OCI-LY7 (cell line): Measurements from ENCODE around the gene PSTK. TPM values are rescaled to one million over a fixed set of nuclear protein-coding genes. Genes with fewer than 3 reads are reported as not detected.

ENCODE experiments used
- BruUV-seq: library from RNA; stranded (reverse); fragments of 400-500 nt; replicated peaks from 2 replicates; lab custom pipeline; 2021; lab: Mats Ljungman, UMichigan
- CTCF ChIA-PET: fragments of 300-600 bp; sonication (Branson Sonifier 250); formaldehyde crosslinking; loops from one replicate; lab custom pipeline; 2022; ENCODE audit warnings: antibody characterized with exemption; ENCODE audit not compliant: unreplicated experiment; lab: Charles Lee
- POLR2A ChIA-PET: fragments of 300-600 bp; sonication (Branson Sonifier 250); formaldehyde crosslinking; loops from one replicate; lab custom pipeline; 2022; ENCODE audit warnings: antibody characterized with exemption; lab: Charles Lee
- DNase-seq: peaks from one replicate; pipeline ENCODE4 v3.0.0-alpha.2; 2015; ENCODE audit warnings: low spot score
- H2AFZ ChIP-seq: fragments of 200-600 bp; sonication (generic), shearing (Covaris generic); 2 replicates; pipeline ENCODE4 v1.6.1; 2014; ENCODE audit warnings: mild to moderate bottlenecking, antibody characterized with exemption, low read length, moderate library complexity
- H3K27ac ChIP-seq: fragments of 200-600 bp; sonication (generic); 2 replicates; pipeline ENCODE4 v1.5.1; 2014; ENCODE audit warnings: mixed run types, low read depth, mild to moderate bottlenecking, moderate library complexity, low read length, inconsistent platforms; ENCODE audit not compliant: poor library complexity, severe bottlenecking
- H3K36me3 ChIP-seq: fragments of 200-600 bp; sonication (generic); 2 replicates; pipeline ENCODE4 v1.6.1; 2014; ENCODE audit warnings: mild to moderate bottlenecking, antibody characterized with exemption, low read length, moderate library complexity, mixed read lengths; ENCODE audit not compliant: insufficient read depth
- H3K4me1 ChIP-seq: fragments of 200-600 bp; sonication (generic); 2 replicates; pipeline ENCODE4 v1.5.1; 2014; ENCODE audit warnings: mild to moderate bottlenecking, low read length; ENCODE audit not compliant: insufficient read depth, poor library complexity, severe bottlenecking
- H3K4me2 ChIP-seq: fragments of 200-600 bp; sonication (generic); 2 replicates; pipeline ENCODE4 v1.6.1; 2014; ENCODE audit warnings: mild to moderate bottlenecking, low read length
- H3K4me3 ChIP-seq: fragments of 200-600 bp; sonication (generic); 2 replicates; pipeline ENCODE4 v1.5.1; 2014; ENCODE audit warnings: mild to moderate bottlenecking, low read depth, low read length; ENCODE audit not compliant: poor library complexity, severe bottlenecking
- H3K79me2 ChIP-seq: fragments of 200-600 bp; sonication (generic); 2 replicates; pipeline ENCODE4 v1.6.1; 2016; ENCODE audit warnings: low read depth, mild to moderate bottlenecking, low read length, moderate library complexity, mixed read lengths; ENCODE audit not compliant: insufficient read depth
- H3K9me2 ChIP-seq: fragments of 200-600 bp; sonication (generic); 2 replicates; pipeline ENCODE4 v1.6.1; 2016; ENCODE audit warnings: mild to moderate bottlenecking, low read length, mixed read lengths; ENCODE audit not compliant: insufficient read depth
- H3K9me3 ChIP-seq: fragments of 200-600 bp; sonication (generic); 2 replicates; pipeline ENCODE4 v1.6.1; 2014; ENCODE audit warnings: mild to moderate bottlenecking, mixed run types, low read length, mixed read lengths
- H4K20me1 ChIP-seq: fragments of 200-600 bp; sonication (generic); 2 replicates; pipeline ENCODE4 v1.6.1; 2014; ENCODE audit warnings: mild to moderate bottlenecking, antibody characterized with exemption, low read length, moderate library complexity, mixed read lengths; ENCODE audit not compliant: insufficient read depth
- CTCF ChIP-seq: fragments of 200-600 bp; sonication (generic); conservative IDR thresholded peaks from 2 replicates; pipeline ENCODE4 v1.5.1; 2014; ENCODE audit warnings: mild to moderate bottlenecking, antibody characterized with exemption, low read length, moderate library complexity, mixed read lengths
- EZH2phosphoT487 ChIP-seq: fragments of 200-600 bp; sonication (generic); IDR thresholded peaks from 2 replicates; pipeline ENCODE4 v1.6.1; 2018; ENCODE audit warnings: low read depth, borderline replicate concordance, mild to moderate bottlenecking, mixed run types, antibody characterized with exemption, low read length, moderate library complexity, mixed read lengths
- intact Hi-C: fragments of 100-400 bp; cut with micrococcal nuclease; formaldehyde crosslinking; loops from one replicate; pipeline ENCODE4 v1.10.0; 2022; ENCODE audit not compliant: unreplicated experiment
- total RNA-seq, 2 experiments: library from RNA; depleted of rRNA in 1 of 2; stranded (reverse); fragments of >200 nt in 1 of 2; shearing (Covaris generic) in 1 of 2; gene quantifications; 2 replicates each; pipeline ENCODE4 v1.2.3, GENCODE V29; 2014 to 2022

Gene PSTK
- total RNA-seq, 2 experiments from 2014 or later: 4.9 to 8.9 TPM

GRCh38 chr10:122974543-122975064, 5.6 kb upstream of the PSTK start:
- TF ChIP-seq EZH2phosphoT487 (no peak), CTCF (no peak)
- Histone ChIP-seq H3K79me2 (no peaks in the 10 kb centered on the region), H3K27ac (no peak overlapping the region), H3K4me3 (no peak overlapping the region), H3K36me3 (no peaks in the 10 kb centered on the region), H2AFZ (no peak overlapping the region), H4K20me1 (no peaks in the 10 kb centered on the region), H3K9me2 (no peaks in the 10 kb centered on the region), H3K4me1 (peaks cover 5% of the 10 kb centered on the region), H3K4me2 (no peak overlapping the region), H3K9me3 (no peaks in the 10 kb centered on the region)
- no TSS peak for BruUV-seq
- intact Hi-C loops: no loop called here
- no peak for DNase-seq
- ChIA-PET CTCF (no interaction called here), POLR2A (no interaction called here)

- TSS peak; percentile 75 for BruUV-seq
- Histone ChIP-seq H3K27ac (peak overlapping the region; percentile 50), H3K36me3 (peaks cover 8% of the 10 kb centered on the region; the same call in 1 of the 2 replicates), H4K20me1 (no peaks in the 10 kb centered on the region), H3K79me2 (peaks cover 3% of the 10 kb centered on the region; the same call in 1 of the 2 replicates), H3K9me3 (no peaks in the 10 kb centered on the region), H3K4me1 (peaks cover 16% of the 10 kb centered on the region), H2AFZ (peak overlapping the region; percentile 98), H3K4me2 (peak overlapping the region; percentile 100), H3K4me3 (peak overlapping the region; percentile 72), H3K9me2 (no peaks in the 10 kb centered on the region)
- no peak for TF ChIP-seq EZH2phosphoT487
- TF ChIP-seq CTCF: peak; percentile 71
- peak; percentile 64 for DNase-seq
- CTCF ChIA-PET: no interaction called here
- intact Hi-C loops: no loop called here
- POLR2A ChIA-PET: interaction anchor here (0.6 to 2.0 kb wide), 9 partner anchors 23 to 1011 kb away, joined by 3 to 7 read pairs (median 5); partner anchors contain the start of genes ACADSB, BUB3, C10orf88 and IKZF5
Measured at GRCh38 chr10:122981066-122981464, 864 bp downstream of the PSTK start.

GRCh38 chr10:122983898-122984297, 3.7 kb downstream of the PSTK start:
- Histone ChIP-seq H3K36me3 (peaks cover 30% of the 10 kb centered on the region; the same call in 1 of the 2 replicates), H2AFZ (no peak overlapping the region), H3K4me1 (peaks cover 16% of the 10 kb centered on the region), H3K4me2 (no peak overlapping the region), H4K20me1 (no peaks in the 10 kb centered on the region), H3K9me2 (no peaks in the 10 kb centered on the region), H3K9me3 (no peaks in the 10 kb centered on the region), H3K27ac (no peak overlapping the region), H3K4me3 (no peak overlapping the region), H3K79me2 (peaks cover 3% of the 10 kb centered on the region; the same call in 1 of the 2 replicates)
- ChIA-PET POLR2A (interaction anchor here (0.8 to 2.5 kb wide), 3 partner anchors 15 to 39 kb away, joined by 3 to 11 read pairs (median 3); no protein-coding TSS in a partner anchor), CTCF (no interaction called here)
- TF ChIP-seq CTCF: no peak
- no peak for TF ChIP-seq EZH2phosphoT487
- intact Hi-C loops: no loop called here
- no TSS peak for BruUV-seq
- no peak for DNase-seq
